ENCODE measurements around the gene RAPGEF1. TPM values are rescaled to one million over a fixed set of nuclear protein-coding genes. Genes with fewer than 3 reads are reported as not detected.

Gene RAPGEF1
- total and polyA plus RNA-seq, 7 donors: 14.4 to 58.2 (median 45.3) TPM

DNA sequence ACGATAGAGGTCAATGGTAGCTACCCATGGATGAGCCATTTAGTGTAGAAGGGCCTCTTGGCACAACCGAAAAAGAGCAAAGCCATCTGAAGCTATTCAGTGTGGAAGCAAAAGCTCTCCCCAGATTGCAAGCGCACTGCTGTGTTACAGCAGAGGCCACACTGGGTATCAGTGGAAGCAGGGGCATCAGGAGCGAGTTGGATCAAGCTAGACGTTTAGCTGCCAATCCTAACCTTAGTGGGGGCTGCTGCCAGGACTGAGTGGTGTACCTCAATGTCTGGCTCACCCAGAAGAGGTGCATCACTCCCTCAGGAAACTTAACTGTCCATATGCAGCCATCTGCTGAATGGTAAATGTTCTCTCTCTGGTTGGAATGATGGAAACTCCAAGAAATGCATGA lies 44.5 kb downstream of the RAPGEF1 start:
- no peaks in the 10 kb centered on the region for H3K27me3 ChIP-seq
- no peak overlapping the region for H3K27ac ChIP-seq
- no peak overlapping the region for H3K4me3 ChIP-seq
- intact Hi-C loops (cut with DNase I): loop anchor here (5.0 kb wide), 1 partner anchor 53 kb away; no protein-coding TSS in a partner anchor
- H3K4me1 ChIP-seq: peaks cover 0 to 63% (median 40%) of the 10 kb centered on the region in 4 donors
- 95 to 97% methylated on average over 5 of the region's 5 CpGs for WGBS, 2 donors
- no peaks in the 10 kb centered on the region for H3K9me3 ChIP-seq
- no peak for TF ChIP-seq POLR2A (IDR thresholded peaks at IDR 0.05)
- no peak for TF ChIP-seq EP300 (IDR thresholded peaks at IDR 0.05)
- TF ChIP-seq, protein P1, sequence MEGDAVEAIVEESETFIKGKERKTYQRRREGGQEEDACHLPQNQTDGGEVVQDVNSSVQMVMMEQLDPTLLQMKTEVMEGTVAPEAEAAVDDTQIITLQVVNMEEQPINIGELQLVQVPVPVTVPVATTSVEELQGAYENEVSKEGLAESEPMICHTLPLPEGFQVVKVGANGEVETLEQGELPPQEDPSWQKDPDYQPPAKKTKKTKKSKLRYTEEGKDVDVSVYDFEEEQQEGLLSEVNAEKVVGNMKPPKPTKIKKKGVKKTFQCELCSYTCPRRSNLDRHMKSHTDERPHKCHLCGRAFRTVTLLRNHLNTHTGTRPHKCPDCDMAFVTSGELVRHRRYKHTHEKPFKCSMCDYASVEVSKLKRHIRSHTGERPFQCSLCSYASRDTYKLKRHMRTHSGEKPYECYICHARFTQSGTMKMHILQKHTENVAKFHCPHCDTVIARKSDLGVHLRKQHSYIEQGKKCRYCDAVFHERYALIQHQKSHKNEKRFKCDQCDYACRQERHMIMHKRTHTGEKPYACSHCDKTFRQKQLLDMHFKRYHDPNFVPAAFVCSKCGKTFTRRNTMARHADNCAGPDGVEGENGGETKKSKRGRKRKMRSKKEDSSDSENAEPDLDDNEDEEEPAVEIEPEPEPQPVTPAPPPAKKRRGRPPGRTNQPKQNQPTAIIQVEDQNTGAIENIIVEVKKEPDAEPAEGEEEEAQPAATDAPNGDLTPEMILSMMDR (IDR thresholded peaks at IDR 0.05): no peak
- no peak for TF ChIP-seq POLR2AphosphoS5 (IDR thresholded peaks at IDR 0.05)
- no peak for DNase-seq
- H3K36me3 ChIP-seq: no peaks in the 10 kb centered on the region

DNA sequence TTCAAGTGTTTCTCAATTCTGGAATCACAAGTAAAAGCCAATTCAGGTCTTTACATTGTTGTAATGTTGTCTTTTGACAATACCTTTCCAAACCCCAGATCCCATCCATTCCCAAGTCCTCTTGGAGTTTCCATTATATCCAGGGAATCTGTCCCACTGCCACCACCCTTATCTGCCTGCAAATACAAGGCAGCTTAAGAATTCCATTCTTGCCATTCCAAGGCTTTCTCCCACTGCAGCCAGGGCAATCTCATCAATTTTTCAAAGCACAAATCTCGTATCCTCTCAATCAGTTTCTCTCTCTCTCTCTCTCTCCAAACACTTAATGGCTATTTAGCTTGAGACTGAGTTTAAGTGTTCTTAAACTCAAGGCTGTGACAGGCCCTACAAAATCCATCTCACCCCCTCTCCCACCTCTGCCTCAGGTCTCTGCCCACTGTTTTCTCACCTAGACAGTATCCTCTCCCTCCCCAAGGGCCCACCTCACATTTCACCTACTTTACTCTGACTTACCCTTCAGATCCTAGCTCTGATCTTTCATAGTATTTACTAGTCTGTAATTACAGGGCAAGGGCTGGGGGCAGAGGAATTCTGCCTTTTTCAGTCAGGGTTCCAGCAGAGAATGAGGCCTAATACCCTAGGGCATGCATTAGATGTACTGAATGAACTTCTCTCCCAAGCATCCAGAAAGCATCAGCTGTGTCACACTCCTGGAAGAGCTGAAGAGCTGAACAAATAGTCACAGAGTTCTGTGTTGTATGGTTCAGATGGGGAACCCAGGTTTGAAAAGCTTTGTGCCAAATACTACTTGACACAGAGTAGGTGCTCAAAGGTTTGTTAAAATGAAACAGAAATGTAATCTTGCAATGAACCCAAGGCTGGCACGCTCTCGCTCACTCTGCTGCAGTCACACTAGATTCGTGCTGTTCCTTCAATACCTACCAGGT lies 46.0 kb downstream of the RAPGEF1 start:
- H3K4me1 ChIP-seq: peaks cover 0 to 53% (median 37%) of the 10 kb centered on the region in 4 donors
- no peaks in the 10 kb centered on the region for H3K9me3 ChIP-seq
- WGBS, 2 donors: 80 to 82% methylated on average over 4 of the region's 4 CpGs
- DNase-seq: no peak
- no peaks in the 10 kb centered on the region for H3K27me3 ChIP-seq
- H3K27ac ChIP-seq: no peak overlapping the region
- H3K36me3 ChIP-seq: no peaks in the 10 kb centered on the region
- H3K4me3 ChIP-seq: no peak overlapping the region
- TF ChIP-seq, protein P1 (IDR thresholded peaks at IDR 0.05): no peak
- TF ChIP-seq POLR2AphosphoS5 (IDR thresholded peaks at IDR 0.05): no peak
- TF ChIP-seq POLR2A (IDR thresholded peaks at IDR 0.05): no peak
- no peak for TF ChIP-seq EP300 (IDR thresholded peaks at IDR 0.05)
- intact Hi-C loops (cut with DNase I): no loop called here

DNA sequence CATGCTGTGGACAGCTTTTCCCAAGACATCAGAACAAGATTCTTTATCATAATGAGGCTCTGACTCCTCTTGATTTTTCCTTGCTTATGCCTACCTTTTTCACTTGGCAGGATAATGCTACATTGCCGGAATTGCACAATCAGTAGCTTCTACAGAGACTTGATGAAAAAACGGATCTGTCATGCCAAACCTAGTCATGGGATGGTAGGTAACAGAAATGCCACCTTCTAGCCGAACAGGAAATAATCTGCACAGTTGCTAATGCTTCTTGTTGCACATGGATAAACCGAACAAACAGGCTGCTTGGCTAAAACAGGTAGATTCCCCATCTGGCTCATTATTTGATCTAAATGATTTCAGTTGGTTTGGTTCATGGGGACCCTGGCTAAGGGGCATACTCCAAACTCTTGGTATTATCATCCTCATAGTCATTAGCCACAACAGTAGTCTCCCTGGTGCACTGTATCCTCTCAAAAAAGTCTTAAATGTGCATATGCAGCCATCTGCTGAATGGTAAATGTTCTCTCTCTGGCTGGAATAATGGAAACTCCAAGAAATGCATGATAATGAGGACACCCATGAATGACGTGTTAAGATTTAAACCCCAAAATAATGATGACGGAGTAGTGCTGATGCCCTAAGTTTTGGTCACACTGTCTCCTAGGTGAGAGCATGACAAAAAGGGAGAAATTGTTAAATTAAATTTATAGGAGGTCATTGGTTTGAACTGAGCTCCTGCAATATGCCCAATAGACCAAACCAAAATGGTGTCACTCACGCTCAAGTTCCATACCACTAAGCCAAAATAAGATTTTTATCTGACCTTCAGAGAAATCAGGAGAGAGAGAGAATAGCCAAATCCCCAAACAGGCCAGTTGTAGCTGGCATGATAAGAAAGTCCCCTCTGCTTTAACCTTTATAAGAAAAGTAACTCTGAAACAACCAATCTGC lies 47.0 kb downstream of the RAPGEF1 start:
- Histone ChIP-seq H3K9me3 (no peaks in the 10 kb centered on the region), H3K27ac (no peak overlapping the region), H3K36me3 (no peaks in the 10 kb centered on the region), H3K27me3 (no peaks in the 10 kb centered on the region), H3K4me3 (no peak overlapping the region), H3K4me1 (peaks cover 0 to 45% (median 29%) of the 10 kb centered on the region in 4 donors)
- no peak for TF ChIP-seq EP300 (IDR thresholded peaks at IDR 0.05)
- TF ChIP-seq POLR2A (IDR thresholded peaks at IDR 0.05): no peak
- TF ChIP-seq, protein P1 (IDR thresholded peaks at IDR 0.05): no peak
- TF ChIP-seq POLR2AphosphoS5 (IDR thresholded peaks at IDR 0.05): no peak
- no peak for DNase-seq
- intact Hi-C loops (cut with DNase I): no loop called here
- WGBS, 2 donors: 90 to 95% methylated on average over 7 of the region's 7 CpGs

GRCh38 chr9:131691969-131692611 lies 47.8 kb downstream of the RAPGEF1 start:
- 69 to 77% methylated on average over 7 of the region's 7 CpGs for WGBS, 2 donors
- H3K27me3 ChIP-seq: no peaks in the 10 kb centered on the region
- no peak for DNase-seq
- H3K27ac ChIP-seq: no peak overlapping the region
- peaks cover 0 to 37% (median 21%) of the 10 kb centered on the region in 4 donors for H3K4me1 ChIP-seq
- intact Hi-C loops (cut with DNase I): no loop called here
- TF ChIP-seq POLR2A (IDR thresholded peaks at IDR 0.05): no peak
- TF ChIP-seq EP300 (IDR thresholded peaks at IDR 0.05): no peak
- TF ChIP-seq, protein P1 (IDR thresholded peaks at IDR 0.05): no peak
- no peak for TF ChIP-seq POLR2AphosphoS5 (IDR thresholded peaks at IDR 0.05)
- H3K4me3 ChIP-seq: no peak overlapping the region
- H3K36me3 ChIP-seq: no peaks in the 10 kb centered on the region
- no peaks in the 10 kb centered on the region for H3K9me3 ChIP-seq

Data from sigmoid colon (tissue), 7 donors.